Cerebellar nuclear complex (tissue), 1 donor: ENCODE data around the gene MZT2B.
"Not testable (repeated sequence)": the region's sequence is repeated elsewhere in the genome, so short reads cannot be mapped to it uniquely, and the experiment has no call there.

ENCODE experiments used
- DNase-seq, 2 experiments: peaks; one replicate each; lab custom pipeline; 2025; lab: John Stamatoyannopoulos, UW

MZT2B gene

DNA sequence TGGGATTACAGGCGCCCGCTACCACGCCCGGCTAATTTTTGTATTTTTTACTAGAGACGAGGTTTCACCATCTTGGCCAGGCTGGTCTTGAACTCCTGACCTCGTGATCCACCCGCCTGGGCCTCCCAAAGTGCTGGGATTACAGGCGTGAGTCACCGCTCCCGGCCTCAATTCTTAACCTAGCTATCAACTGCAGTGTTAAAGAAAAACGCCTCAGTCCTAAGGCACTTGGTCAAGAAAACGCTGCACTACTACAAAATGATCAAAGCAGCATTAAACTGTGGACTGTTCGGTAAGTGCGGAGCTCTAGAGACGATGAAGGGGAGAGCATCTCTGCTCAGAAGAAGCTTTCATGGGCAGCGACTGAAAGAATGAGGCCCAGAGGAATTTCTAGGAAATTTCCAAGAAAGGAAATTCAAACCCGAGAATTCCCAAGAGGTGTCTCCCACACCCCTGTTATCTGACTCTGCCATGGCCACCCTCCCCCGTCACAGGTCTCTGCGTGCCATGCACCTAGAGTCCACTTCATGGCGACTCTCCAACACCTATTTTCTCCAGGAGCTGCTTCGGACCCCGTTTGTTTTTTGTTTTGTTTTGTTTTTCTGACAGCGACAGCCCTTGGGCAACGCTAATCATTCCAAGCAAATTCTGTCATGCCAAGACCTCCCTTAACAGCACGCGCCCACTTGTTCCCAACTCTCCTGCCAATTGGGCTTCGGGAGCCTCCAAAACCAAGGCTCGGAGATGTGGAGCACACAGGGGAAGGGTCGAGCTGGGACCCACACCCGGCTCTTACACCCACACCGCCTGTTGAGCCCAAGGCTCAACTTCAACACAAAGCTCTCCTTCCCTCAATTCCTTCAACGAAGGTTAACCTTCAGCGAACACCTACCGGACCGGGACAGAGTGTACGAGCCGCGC is 1.4 kb upstream of the MZT2B start:
- not testable (repeated sequence) for DNase-seq

DNA sequence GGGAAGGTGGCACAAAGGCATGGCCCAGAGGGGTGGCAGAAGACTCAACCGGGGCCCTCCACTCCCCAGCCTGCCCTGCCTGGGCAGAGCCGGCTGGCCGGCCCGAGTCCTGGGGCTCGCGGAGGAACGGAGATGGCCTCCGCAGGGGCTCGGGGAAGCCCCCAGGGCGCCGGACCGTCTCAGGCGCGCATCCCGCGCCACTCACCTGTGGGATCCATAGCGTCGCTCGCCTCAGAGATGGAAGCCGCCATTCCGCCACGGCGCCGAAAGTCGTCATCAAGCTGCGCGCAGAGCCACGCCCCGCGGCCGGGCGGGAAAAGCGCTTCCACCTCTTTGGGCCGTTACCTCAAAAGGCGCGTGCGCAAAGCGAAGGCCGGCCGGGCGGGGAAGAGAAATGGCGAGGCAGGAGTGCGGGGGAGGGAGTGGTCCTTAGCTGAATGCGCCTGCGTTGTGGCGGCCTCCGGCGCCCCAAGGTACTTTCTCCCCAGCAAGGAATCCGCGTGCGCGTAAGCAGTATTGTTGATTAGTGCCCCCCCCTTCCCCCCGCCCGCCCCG is 660 bp upstream of the MZT2B start, which contains the start of gene SMPD4:
TSS of gene SMPD4 (minus strand) at position 278 of the 555 bp plus-strand sequence. CDS start 5,010 bp downstream, outside the sequence.
- peak; percentile 20 to 82 for DNase-seq

DNA sequence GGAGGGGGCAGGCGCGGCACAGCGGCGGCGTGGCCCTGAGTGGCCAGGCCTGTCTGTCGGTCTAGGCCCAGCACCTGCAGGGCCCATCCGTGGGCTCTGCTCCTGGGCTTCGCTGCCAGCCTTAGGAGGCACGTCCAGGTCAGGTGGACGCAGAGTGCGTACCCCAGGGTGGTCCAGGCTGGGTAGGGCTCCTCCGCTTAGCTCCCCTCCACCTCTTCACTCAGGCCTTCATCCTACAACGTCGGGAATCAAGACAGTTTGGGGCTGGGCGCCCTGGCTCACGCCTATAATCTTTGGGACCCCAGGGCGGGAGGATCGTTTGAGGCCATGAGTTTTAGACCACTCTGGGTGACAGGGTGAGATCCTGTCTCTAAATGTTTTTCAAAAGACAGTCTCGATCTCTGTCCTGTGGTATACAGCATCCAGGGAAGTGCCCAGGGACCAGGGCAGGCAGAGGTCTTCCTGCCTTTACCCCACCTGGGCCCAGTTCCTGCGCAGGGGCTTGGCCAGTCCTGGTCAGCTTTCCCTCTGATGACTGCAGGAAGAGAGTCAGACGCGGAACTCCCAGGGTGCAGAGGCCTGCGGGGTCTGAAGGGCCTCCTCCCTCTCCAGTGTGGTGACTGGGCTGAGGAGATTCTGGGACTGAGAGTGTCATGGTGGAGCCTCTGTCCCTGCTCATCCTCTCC is 907 bp downstream of the MZT2B start:
- not testable (repeated sequence) for DNase-seq

DNA sequence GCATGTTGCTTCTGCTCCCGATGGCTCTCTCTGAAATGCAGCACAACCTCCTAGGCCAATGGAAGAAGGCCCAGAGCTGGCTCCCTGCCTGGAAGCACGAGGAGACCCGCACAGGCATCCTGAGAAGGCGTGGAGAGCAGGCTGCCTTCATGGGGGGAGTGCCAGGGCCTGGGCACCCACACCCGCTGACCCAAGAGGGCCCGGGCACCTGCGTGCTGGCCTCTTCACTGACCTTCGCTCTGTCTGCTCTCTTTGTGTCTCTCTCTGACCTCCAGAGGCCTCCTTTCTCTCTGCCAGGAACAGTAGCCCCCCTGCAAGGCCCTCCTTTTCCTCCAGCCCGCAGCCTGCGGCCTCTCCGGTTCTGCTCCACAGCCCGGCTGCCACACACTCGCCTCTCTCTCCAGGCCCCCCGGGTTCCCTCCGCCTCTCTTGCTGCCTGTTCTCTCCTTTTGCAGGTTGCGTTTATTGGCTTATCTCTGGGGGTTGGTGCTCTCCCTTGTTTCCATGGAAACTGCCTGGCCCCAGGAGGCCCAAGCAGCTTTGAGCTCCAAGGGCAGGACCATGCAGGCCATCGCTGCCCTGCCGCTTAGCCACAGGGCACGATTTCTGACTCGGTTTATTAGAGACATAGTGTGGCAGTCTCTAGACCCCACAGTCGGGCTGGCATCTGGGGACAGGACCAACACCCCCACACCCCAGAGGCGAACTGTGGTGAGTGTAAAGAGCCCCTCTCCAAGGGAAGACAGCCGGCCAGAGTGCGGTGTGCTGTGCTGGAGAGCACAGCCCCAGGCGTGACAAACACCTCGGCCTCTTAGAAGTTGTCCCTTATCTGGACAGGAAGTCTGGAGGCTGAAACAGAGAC is 1.7 kb downstream of the MZT2B start:
- peak; percentile 2 to 47 for DNase-seq

DNA sequence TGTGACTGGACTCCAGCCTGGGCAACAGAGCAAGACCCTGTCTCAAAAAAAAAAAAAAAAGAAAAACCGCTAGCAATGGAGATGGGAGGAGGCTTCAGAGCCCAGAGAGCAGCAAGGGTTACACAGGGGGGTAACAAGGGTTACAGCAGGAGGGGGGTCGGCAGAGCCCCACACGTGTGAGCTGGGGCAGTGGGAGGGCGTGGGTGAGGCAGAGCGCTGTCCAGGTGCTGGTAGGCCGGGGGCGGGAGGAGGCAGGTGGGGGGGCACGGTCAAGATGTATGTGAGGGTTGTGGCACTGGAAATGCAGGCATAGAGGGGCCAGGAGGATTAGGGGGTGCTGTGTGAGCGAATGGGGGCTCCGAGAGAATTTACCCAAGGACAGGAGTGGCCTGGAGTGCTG is 3.4 kb downstream of the MZT2B start:
- DNase-seq: no peak

DNA sequence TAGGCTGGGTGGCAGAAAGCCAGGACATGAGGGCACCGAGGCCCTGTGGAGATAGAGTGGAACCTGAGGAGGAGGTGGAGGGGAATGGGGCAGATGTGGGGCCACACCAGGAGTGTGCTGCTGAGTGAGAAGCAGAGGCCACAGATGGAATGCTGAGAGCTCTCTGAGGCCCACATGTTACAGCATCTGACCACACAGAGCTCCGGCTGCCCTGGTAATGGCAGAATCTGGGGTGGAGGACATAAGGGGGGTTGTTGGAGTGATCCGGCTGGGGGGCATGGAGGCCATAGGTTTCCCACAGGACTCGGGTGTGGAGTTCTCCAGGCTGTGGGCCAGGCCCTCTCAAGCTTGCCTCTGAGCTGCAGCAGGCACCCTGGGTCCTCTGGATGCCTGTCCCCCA is 3.8 kb downstream of the MZT2B start:
- DNase-seq: no peak

DNA sequence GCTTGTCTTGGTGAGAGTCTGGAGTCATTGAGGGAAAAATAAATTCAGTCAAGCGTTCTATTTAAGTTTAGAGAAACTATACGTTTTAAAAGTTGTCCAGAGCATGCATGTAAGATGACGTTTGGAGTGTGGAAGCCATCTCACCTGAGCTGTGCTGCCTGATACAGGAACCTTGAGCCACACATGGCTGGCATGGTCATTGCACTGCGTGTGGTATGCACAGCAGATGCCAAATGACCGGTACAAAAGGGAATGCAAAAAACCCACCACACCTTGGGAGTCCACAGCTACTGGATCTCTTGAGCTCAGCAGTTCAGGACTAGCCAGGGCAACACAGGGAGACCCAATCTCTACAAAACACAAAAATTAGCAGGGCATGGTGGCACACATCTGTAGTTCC is 4.3 kb downstream of the MZT2B start:
- DNase-seq: no peak

DNA sequence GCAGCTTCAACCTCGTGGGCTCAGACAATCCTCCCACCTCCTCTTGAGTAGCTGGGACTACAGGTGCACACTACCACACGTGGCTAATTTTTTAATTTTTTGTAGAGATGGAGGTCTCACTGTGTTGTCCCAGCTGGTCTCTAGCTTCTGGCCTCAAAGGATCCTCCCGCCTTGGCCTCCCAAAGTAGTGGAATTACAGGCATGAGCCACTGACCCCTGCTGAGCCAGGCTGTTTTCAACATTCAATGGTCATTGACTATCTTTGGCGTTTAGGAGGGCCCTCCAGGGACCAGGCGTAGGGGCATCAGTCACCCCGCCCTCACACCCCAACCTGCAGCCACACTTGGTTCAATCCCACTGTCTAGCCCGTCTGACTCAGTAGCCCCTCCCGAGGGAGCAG is 5.2 kb downstream of the MZT2B start:
- no peak for DNase-seq

DNA sequence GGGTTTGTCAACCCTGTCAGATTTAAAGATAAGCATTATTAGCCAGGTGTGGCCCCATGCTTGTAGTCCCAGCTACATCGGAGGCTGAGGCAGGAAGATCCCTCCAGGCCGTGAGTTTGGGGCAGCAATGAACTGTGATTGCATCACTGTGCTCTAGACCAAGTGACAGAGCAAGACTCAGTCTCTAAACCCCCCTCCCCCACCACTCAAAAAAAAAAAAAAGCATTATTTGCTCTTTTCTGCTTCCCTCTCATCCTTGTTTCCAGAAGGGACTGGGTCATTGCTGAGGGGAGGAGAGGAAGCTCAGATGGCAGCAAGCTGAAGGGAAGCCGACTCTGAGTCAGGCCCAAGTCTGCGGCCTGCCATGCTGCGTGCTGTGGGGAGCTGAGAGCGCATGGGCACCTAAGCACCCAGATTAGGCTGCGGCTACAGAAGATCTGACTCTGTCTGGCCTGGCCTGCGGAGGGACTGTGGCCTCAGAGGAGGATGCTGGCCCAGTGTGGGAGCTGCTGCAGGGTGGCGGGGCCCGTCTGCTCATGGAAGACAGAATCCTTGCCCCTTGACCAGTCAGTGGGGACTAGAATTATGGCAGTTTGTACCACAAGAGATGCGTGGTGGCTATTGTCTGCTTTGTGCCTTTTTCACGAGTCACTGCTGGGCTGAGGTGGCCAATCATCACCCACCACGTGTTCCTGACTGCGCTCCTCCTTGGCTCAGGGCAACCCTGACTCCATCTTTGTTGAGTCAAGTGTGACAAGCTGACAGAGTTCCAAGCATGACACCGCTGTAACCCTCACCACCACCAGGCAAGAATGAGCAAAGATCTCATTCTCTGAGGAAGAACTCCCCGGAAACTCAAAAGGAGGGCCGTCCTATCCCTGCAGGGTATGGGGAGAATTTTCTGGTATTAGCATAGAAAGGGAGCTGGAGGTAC is 6.1 kb downstream of the MZT2B start:
- not testable (repeated sequence) for DNase-seq

DNA sequence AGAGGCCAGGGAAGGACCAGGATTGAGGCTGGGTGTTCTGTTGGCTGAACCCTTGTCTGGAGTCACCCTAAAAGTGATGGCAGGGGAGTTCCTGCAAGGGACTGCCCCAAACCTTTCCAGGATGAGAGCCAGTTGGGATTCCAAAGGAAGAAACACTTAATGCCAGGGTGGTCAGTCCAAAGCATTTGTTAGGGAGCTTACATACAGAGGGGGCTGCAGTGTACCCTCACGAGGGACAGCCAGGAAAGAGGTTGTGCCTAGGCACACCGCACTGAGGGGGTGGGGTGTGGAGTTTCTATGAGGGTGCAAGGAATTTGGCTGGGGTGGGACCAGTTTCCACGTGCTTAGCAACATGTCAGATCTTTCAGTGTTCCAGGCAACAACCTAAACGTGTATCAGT is 6.9 kb downstream of the MZT2B start:
- DNase-seq: not testable (repeated sequence)

DNA sequence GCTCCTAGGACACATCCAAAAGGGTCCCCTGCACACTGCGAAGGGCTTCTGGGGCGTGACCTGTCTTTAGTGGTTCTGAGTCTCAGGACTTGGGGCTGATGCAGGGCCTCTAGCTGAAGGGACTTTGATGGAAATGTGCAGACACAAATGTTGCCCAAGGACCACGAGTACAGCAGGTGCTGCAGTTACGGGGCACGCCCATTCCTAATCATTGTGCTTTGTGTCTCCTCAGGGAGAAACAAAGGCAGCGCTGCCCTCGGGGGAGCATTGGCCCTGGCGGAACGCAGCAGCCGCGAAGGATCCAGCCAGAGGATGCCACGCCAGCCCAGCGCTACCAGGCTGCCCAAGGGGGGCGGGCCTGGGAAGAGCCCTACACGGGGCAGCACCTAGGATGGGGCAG is 8.2 kb downstream of the MZT2B start:
- DNase-seq: no peak

DNA sequence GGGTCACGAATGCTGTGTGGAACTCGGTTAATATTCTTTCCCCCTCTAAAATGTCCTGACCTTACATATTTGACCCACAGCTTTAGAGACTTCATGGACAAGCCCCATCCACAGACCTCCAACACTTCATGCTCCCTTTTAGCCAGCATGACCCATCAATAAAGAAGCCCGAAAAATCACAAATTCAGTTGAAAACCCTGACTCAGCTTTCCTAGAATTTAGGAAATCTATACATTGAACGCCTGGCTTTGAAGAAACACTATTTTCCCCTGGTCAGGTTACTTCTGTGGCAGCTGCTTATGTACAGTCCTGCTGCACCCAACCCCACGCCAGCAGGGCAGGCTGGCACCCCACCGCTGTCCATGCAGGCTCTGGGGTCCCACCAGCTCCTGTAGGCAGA is 9.3 kb downstream of the MZT2B start:
- not testable (repeated sequence) for DNase-seq

DNA sequence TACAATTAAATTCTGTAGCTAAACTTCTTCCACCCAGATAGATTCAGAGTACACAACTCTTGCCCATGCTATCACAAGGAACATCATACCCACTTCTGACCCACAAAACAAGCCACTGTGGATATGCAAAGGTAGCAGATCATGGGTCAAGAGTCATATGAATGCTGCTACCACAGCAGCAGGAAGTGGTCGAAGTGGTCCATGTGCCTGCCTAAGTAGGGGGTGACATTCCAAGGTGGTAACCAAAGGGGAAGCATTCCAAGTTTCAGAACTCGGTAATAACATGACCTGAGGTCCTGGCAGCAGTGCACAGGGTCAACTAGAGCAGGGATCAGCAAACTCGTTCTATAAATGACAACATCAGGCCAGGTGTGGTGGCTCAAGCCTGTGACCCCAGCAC is 10.4 kb downstream of the MZT2B start:
- DNase-seq: not testable (repeated sequence)

DNA sequence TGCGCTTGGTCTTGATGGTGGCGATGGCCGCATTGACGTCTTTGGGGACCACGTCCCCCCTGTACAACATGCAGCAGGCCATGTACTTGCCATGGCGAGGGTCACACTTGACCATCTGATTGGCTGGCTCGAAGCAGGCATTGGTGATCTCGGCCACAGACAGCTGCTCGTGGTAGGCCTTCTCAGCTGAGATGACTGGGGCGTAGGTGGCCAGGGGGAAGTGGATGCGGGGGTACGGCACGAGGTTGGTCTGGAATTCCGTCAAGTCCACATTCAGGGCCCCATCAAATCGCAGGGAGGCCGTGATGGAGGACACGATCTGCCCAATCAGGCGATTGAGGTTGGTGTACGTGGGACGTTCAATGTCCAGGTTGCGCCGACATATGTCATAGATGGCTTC is 11.8 kb downstream of the MZT2B start:
- DNase-seq: not testable (repeated sequence)

DNA sequence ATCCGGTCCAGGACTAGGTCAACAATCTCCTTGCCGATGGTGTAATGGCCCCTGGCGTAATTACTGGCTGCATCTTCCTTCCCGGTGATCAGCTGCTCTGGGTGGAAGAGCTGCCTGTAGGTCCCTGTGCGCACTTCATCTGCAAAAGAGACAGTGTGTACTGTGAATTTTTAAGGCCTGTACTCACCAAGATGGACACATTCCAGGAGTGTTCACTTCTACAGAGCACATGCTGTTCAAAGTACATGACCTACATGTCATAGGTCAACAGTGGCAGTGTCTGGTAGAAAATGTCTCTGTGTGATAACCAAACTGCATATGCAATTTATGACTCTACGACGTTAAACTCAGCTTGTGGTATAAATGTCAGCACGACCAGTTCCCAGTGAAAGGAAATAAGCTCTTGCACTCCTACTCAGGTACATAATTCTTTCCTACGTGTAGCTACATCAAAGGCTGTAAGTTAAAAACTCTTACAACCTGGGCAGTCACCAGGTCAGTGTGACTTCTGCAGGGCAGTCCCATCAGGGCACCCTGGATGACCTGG is 13.1 kb downstream of the MZT2B start:
- DNase-seq: not testable (repeated sequence)

DNA sequence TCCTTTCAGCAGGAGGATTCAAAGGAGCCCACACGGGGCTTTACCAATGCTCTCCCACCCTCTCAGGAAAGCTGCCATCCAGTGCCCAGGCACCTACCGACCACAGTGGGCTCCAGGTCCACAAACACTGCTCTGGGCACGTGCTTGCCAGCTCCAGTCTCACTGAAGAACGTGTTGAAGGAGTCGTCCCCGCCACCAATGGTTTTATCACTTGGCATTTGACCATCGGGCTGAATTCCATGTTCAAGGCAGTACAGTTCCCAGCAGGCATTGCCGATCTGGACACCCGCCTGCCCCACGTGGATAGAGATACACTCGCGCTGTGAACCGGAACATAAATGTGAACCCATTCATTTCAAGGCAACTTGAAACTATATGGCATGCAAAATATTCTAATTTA is 14.0 kb downstream of the MZT2B start:
- DNase-seq: not testable (repeated sequence)

DNA sequence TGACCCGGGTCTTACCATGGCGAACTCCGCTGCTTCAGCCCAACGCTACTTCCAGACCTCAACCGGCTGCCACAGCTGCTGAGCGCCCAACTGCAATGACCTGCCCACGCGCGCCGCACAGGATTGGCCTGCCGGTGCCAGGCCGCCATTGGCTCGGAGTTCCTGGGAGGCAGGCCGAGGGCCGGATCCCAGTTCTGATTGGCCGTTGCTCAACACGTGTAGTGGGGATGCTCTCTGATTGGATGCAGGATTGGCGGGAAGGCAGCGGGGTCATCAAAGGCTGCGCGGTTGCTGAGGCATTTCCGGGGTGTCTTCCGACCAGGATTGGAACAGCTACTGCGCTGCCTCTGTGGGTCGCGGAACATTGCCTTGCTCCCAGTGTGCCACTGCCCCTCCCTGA is 16.3 kb downstream of the MZT2B start, which contains the start of gene TUBA3E:
TSS of gene TUBA3E (minus strand) at position 97 of the 400 bp plus-strand sequence. CDS start at position 18, 79 bp downstream.
- DNase-seq: no peak

DNA sequence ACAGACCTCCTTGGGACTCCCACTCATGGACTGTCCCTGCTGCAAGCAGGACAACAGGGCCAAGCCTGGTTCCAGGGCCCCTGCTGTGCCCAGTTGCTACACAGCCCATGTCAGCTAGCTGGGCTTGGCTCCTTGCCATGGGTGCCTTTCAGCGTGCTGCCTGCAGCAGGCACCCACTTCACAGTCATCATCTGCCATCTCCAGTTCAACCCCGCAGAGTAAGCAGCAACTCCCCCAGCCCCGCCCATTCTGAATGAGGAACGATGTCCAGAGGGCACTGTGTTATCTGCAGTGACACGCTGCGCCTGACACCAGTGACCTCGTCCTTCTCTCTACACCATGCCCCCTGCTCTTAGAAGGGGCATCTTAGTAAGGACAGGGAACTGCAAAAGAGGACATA is 20.5 kb downstream of the MZT2B start:
- DNase-seq: not testable (repeated sequence)

DNA sequence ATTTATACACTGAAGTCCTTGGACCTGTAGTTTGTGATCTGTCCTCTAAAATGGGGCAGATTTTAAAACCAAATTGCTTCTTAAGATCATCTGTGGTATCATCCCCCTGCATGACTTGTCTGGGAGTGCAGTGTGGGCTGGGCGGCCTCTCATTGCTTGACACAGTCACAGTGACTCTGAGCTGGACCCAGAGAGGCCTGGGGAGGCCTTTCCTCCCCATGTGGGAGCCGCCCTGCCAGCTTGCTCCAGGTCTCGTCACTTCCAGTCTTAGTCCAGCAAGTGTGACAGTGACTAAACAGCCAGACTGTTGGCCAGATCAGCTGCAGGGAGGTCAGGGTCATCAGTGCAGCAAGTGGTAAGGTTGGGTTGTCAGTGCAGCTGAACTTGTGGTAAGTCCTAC is 21.1 kb downstream of the MZT2B start:
- not testable (repeated sequence) for DNase-seq

DNA sequence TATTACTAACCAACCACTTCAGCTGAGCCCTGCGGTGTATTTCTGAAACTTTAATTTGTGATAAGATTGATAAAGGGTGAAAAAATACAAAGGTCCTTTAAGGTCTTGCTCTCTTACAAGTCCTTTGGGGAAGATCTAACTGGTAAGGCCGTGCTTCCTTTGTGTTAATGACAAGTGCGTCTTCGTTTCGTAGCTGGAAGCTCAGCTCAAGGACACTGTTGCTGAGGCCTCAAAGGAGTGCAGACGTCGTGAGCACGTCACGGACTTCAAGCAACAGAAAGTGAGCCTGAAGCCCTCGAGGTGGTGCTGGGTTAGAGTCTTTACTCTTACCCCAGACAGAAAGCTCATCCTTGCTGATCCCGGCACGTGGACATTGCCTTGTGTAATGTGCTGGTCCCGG is 25.0 kb downstream of the MZT2B start:
- not testable (repeated sequence) for DNase-seq
